NB4 (cell line): ENCODE results near the gene PPM1L.

Experiments used
- TF ChIP-seq, protein P1 (sequence below): IDR thresholded peaks from one replicate; pipeline ENCODE4 v1.5.1; 2012; ENCODE audit warnings: low read depth, low read length
- TF ChIP-seq, protein P2 (sequence below): IDR thresholded peaks from 2 replicates; pipeline ENCODE4 v1.6.1; 2011; ENCODE audit warnings: low read depth, low read length

DNA sequence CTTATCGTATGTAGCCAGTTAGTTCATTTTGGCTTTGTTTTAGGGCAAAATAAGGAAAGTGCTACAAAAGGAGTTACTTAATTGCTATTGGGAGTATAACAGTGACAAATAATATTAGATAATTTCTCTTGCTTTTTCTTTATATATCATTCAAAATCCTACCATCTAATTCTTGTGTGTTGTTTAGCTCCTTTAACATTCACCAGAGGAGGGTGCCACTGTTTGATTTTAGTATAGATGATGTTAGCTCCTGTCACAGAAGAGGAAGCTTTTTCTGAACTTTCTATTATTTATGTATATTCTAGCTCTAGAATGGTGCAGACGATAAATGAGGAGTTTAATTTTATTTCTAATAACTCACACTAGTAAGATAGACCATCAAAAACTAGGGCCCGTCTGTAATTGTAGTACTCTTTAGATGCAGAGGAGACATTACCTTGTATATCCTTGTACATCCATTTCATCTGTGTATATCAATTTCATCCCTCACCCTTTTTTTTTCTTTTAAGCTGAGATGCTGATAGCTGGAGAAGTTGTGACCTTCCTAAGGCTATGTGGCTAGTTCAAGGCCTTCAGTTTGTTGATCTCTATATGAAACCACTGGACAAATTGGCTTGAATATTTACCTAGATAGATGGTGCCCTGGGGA, 3.0 kb downstream of the PPM1L start:
- TF ChIP-seq, protein P1, sequence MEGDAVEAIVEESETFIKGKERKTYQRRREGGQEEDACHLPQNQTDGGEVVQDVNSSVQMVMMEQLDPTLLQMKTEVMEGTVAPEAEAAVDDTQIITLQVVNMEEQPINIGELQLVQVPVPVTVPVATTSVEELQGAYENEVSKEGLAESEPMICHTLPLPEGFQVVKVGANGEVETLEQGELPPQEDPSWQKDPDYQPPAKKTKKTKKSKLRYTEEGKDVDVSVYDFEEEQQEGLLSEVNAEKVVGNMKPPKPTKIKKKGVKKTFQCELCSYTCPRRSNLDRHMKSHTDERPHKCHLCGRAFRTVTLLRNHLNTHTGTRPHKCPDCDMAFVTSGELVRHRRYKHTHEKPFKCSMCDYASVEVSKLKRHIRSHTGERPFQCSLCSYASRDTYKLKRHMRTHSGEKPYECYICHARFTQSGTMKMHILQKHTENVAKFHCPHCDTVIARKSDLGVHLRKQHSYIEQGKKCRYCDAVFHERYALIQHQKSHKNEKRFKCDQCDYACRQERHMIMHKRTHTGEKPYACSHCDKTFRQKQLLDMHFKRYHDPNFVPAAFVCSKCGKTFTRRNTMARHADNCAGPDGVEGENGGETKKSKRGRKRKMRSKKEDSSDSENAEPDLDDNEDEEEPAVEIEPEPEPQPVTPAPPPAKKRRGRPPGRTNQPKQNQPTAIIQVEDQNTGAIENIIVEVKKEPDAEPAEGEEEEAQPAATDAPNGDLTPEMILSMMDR = no peak
- TF ChIP-seq, protein P2, sequence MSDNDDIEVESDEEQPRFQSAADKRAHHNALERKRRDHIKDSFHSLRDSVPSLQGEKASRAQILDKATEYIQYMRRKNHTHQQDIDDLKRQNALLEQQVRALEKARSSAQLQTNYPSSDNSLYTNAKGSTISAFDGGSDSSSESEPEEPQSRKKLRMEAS = no peak
